Aorta (tissue), 5 donors: Measurements from ENCODE around the gene MAML2. TPM values are rescaled to one million over a fixed set of nuclear protein-coding genes. Genes with fewer than 3 reads are reported as not detected.
"Not testable (repeated sequence)": the region's sequence is repeated elsewhere in the genome, so short reads cannot be mapped to it uniquely, and the experiment has no call there.

ENCODE experiments used
- ATAC-seq: fragments of 200-7000 bp; cut with Tn5 transposase; one replicate; pipeline ENCODE4 v1.9.1; 2022; ENCODE audit warnings: moderate library complexity; ENCODE audit not compliant: low FRiP score
- DNase-seq, 2 donors: peaks; one replicate each; pipeline ENCODE4 v3.0.0-alpha.2; 2020
- H3K27ac ChIP-seq, 2 donors: one replicate each; pipeline ENCODE4 v1.5.1; 2013; ENCODE audit warnings: low read length in 2 of 2, mild to moderate bottlenecking in 2 of 2, moderate library complexity in 2 of 2, control low read depth in 1 of 2, inconsistent platforms in 1 of 2, low read depth in 1 of 2
- H3K27me3 ChIP-seq, 2 donors: one replicate each; pipeline ENCODE4 v1.6.1; 2013; ENCODE audit warnings: control low read depth in 1 of 2, low read length in 1 of 2, mild to moderate bottlenecking in 1 of 2, moderate library complexity in 1 of 2; ENCODE audit not compliant: insufficient read depth in 2 of 2, control insufficient read depth in 1 of 2
- H3K36me3 ChIP-seq, 2 donors: one replicate each; pipeline ENCODE4 v1.6.1; 2013; ENCODE audit warnings: control low read depth in 1 of 2, low read length in 1 of 2, mild to moderate bottlenecking in 1 of 2; ENCODE audit not compliant: insufficient read depth in 2 of 2, control insufficient read depth in 1 of 2
- H3K4me1 ChIP-seq, 2 donors: one replicate each; pipeline ENCODE4 v1.6.1; 2013; ENCODE audit warnings: low read length in 2 of 2, control low read depth in 1 of 2, mild to moderate bottlenecking in 1 of 2, moderate library complexity in 1 of 2; ENCODE audit not compliant: insufficient read depth in 2 of 2, control insufficient read depth in 1 of 2
- H3K4me3 ChIP-seq, 2 donors: one replicate each; pipeline ENCODE4 v1.5.1; 2013; ENCODE audit warnings: low read length in 2 of 2, control low read depth in 1 of 2, mild to moderate bottlenecking in 1 of 2
- H3K9me3 ChIP-seq: one replicate; pipeline ENCODE4 v1.6.1; 2013; ENCODE audit warnings: mild to moderate bottlenecking, low read length; ENCODE audit not compliant: control insufficient read depth
- WGBS, 2 donors: extraction: QIAGEN DNeasy Blood & Tissue Kit; methylation state at CpG; one replicate each; pipeline ENCODE4 v1.1.7; 2013; 5-methylcytosine and 5-hydroxymethylcytosine counted together
- intact Hi-C, 2 donors: fragments of 100-400 bp; cut with DNase I; formaldehyde crosslinking; loops; one replicate each; pipeline versions ENCODE4 v1.14.2 to v1.15.0; 2022
- polyA plus RNA-seq, 2 donors: library from polyadenylated mRNA; stranded (reverse); fragments of 200-250 nt; gene quantifications; one replicate each; pipeline ENCODE4 v1.2.3, GENCODE V29; 2013
- total RNA-seq, 2 donors: library from RNA; stranded (reverse); fragmentation: NEBNext Ultra II Directional; extraction: Animal tissue kit (Norgen Biotek cat#: 25700); gene quantifications; one replicate each; pipeline ENCODE4 v1.2.1, GENCODE V29; 2021
- donor health status: healthy with polysubstance abuse.
- donor health status: Bipolar disorder and iron deficiency.
- donor health status: DM: no; HTN: no; CAD: no.
- donor health status: DM: no; HTN: no; CAD: no.
- donor health status: DM: yes; HTN: yes; CAD: no.

The MAML2 gene
- total and polyA plus RNA-seq, 4 donors = 6.0 to 27.5 (median 14.0) TPM

GRCh38 chr11:96288915-96289314 lies 54.1 kb downstream of the MAML2 start:
- intact Hi-C loops = no loop called here

GRCh38 chr11:96287822-96288439 lies 55.1 kb downstream of the MAML2 start:
- ATAC-seq (no peak), DNase-seq (no peak)
- H3K9me3 ChIP-seq = no peaks in the 10 kb centered on the region
- WGBS, 2 donors = 62% methylated on average over 6 of the region's 6 CpGs
- H3K27me3 ChIP-seq = no peaks in the 10 kb centered on the region
- intact Hi-C loops = no loop called here
- no peak overlapping the region for H3K27ac ChIP-seq
- no peaks in the 10 kb centered on the region for H3K36me3 ChIP-seq
- H3K4me1 ChIP-seq = peaks cover 0 to 2% of the 10 kb centered on the region in 2 donors
- H3K4me3 ChIP-seq = no peak overlapping the region

More at GRCh38 chr11:96288915-96289314, 54.1 kb downstream of the MAML2 start:
- no peak for DNase-seq
- H3K27ac ChIP-seq = no peak overlapping the region
- H3K27me3 ChIP-seq = no peaks in the 10 kb centered on the region
- no peak overlapping the region for H3K4me3 ChIP-seq
- H3K36me3 ChIP-seq = no peaks in the 10 kb centered on the region
- no peak for ATAC-seq
- H3K9me3 ChIP-seq = no peaks in the 10 kb centered on the region
- WGBS, 2 donors = 92 to 95% methylated on average over 3 of the region's 3 CpGs
- peaks cover 0 to 2% of the 10 kb centered on the region in 2 donors for H3K4me1 ChIP-seq

- intact Hi-C loops, H3K4me1 ChIP-seq, H3K9me3 ChIP-seq, H3K27me3 ChIP-seq, DNase-seq, ATAC-seq, H3K36me3 ChIP-seq, H3K4me3 ChIP-seq, H3K27ac ChIP-seq: not testable (repeated sequence)
- 96 to 99% methylated on average over 6 of the region's 6 CpGs for WGBS, 2 donors
These were observed 57.0 kb downstream of the MAML2 start for GRCh38 chr11:96285985-96286384.

- no peaks in the 10 kb centered on the region for H3K27me3 ChIP-seq
- no peaks in the 10 kb centered on the region for H3K9me3 ChIP-seq
- intact Hi-C loops = no loop called here
- no peak for DNase-seq
- no peaks in the 10 kb centered on the region for H3K4me1 ChIP-seq
- no peak for ATAC-seq
- WGBS, 2 donors = 83 to 89% methylated on average over 3 of the region's 3 CpGs
- H3K4me3 ChIP-seq = no peak overlapping the region
- no peak overlapping the region for H3K27ac ChIP-seq
- no peaks in the 10 kb centered on the region for H3K36me3 ChIP-seq
These were observed 58.1 kb downstream of the MAML2 start for GRCh38 chr11:96284917-96285316.

GRCh38 chr11:96284401-96284800 lies 58.6 kb downstream of the MAML2 start:
- no peak for ATAC-seq
- no peaks in the 10 kb centered on the region for H3K9me3 ChIP-seq

GRCh38 chr11:96282625-96283220 lies 60.3 kb downstream of the MAML2 start:
- H3K36me3 ChIP-seq = no peaks in the 10 kb centered on the region
- ATAC-seq (no peak), DNase-seq (no peak)
- no peaks in the 10 kb centered on the region for H3K9me3 ChIP-seq
- 17 to 28% methylated on average over 2 of the region's 2 CpGs for WGBS, 2 donors
- no peak overlapping the region for H3K27ac ChIP-seq
- intact Hi-C loops = no loop called here
- no peak overlapping the region for H3K4me3 ChIP-seq
- no peaks in the 10 kb centered on the region for H3K27me3 ChIP-seq
- no peaks in the 10 kb centered on the region for H3K4me1 ChIP-seq

More at GRCh38 chr11:96284401-96284800, 58.6 kb downstream of the MAML2 start:
- Histone ChIP-seq H3K4me3 (no peak overlapping the region), H3K27me3 (no peaks in the 10 kb centered on the region), H3K36me3 (no peaks in the 10 kb centered on the region), H3K4me1 (no peaks in the 10 kb centered on the region), H3K27ac (no peak overlapping the region)
- WGBS, 2 donors = 98 to 100% methylated on average over 1 of the region's 1 CpG
- intact Hi-C loops = no loop called here
- DNase-seq = no peak

- Histone ChIP-seq H3K27ac (no peak overlapping the region), H3K9me3 (no peaks in the 10 kb centered on the region), H3K27me3 (no peaks in the 10 kb centered on the region), H3K4me3 (no peak overlapping the region), H3K4me1 (no peaks in the 10 kb centered on the region), H3K36me3 (no peaks in the 10 kb centered on the region)
- DNase-seq = no peak
- intact Hi-C loops = no loop called here
- ATAC-seq = no peak
- 98 to 100% methylated on average over 1 of the region's 1 CpG for WGBS, 2 donors
These were observed 62.6 kb downstream of the MAML2 start for GRCh38 chr11:96280444-96280843.

GRCh38 chr11:96279896-96280290 lies 63.1 kb downstream of the MAML2 start:
- Histone ChIP-seq H3K9me3 (no peaks in the 10 kb centered on the region), H3K4me3 (no peak overlapping the region), H3K4me1 (no peaks in the 10 kb centered on the region), H3K27me3 (no peaks in the 10 kb centered on the region), H3K27ac (no peak overlapping the region), H3K36me3 (no peaks in the 10 kb centered on the region)
- DNase-seq = no peak
- intact Hi-C loops = no loop called here
- ATAC-seq = no peak
